Subcutaneous adipose tissue (tissue), 4 donors: ENCODE data around the gene UBE2Q2. TPM values are rescaled to one million over a fixed set of nuclear protein-coding genes. Genes with fewer than 3 reads are reported as not detected.

ENCODE experiments used
- CTCF ChIP-seq: fragments of 450-650 bp; IDR thresholded peaks from one replicate; pipeline ENCODE4 v1.5.1; 2016; ENCODE audit warnings: low read depth, mild to moderate bottlenecking, control low read depth, antibody characterized with exemption, moderate library complexity
- total RNA-seq, 4 donors: library from RNA; depleted of rRNA; stranded (reverse); fragments of >200 nt; gene quantifications; one replicate each; pipeline ENCODE4 v1.1.0, GENCODE V29; 2016

Gene UBE2Q2
- total RNA-seq, 4 donors from 2014 or later = 40.5 to 67.7 (median 51.8) TPM

- TF ChIP-seq CTCF = no peak
Observed at GRCh38 chr15:75832114-75832513, 11.1 kb upstream of the UBE2Q2 start.

DNA sequence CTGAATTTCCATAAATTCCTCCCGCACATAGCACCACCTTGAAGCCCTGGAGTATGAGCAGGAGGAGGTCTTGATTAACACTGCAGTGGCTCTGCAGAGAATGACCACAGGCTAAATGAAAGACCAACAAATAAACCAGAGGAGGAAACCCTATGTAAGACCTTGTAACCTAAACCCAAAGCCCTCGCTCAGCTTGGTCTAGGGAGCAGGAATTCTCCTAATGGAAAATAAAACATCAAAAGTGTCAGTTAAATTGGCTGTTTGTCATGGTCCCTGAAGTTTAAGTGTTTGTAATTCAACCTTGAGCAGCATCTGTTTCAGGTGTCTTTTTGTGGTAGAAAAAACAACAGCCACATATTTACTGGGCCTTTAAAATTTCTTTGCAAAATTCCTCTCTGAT is 9.2 kb upstream of the UBE2Q2 start:
- no peak for TF ChIP-seq CTCF

GRCh38 chr15:75835990-75836958 is 7.0 kb upstream of the UBE2Q2 start:
- no peak for TF ChIP-seq CTCF

DNA sequence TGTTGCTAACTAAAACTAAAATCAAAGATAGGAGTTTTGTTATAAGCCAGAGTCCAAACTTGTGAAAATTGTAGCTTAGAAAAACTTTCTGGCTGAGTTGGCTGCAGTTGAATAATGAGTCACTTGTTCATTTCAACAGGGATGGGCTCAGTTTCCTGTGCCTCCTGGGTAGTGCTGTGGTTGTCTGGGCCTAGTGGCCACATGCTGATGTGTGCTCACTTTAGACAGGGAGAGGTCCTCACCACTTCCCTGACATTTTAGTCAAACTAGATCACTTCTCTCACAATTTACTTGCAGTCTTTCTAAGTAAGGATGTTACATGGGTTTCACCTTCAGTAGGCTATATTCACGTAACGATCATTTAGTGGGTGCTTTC is 6.3 kb upstream of the UBE2Q2 start:
- no peak for TF ChIP-seq CTCF

DNA sequence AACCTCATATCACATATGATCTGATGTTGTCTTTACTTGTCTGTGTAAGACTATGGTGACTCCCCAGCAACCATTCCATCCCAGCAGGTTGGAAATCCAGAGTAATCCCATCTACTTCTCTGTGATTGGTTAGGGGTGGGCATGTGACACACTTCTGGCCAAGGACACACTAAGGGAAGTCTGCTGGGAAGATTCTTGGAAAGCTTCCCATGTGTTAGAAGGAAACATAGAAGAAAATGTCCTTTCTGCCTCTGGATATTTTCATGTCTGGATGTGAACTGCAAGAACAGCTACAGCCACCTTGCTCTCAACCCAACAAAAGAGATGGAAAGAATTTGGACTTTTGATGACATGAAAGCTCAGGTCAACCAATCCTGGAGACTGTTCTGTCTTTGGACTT is 2.6 kb upstream of the UBE2Q2 start:
- no peak for TF ChIP-seq CTCF

DNA sequence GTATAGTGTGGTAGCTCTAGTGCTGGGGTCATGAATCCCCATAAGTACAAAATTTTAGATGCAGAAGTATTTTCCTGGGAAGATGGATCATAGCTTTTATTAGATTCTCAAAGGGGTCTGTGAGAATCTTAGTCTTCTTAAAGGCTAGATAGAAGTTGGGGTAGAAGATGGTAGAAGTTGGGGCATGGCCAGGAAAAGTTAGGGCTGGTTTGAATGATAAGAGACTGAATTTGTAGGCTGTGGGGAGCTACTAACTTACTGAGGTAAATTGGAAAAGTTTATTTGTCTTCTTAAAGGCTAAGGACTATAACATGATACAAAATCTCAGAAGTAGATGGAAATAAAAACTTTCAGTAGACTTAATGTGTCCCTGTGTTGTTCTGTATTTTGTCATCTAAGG is 1.6 kb upstream of the UBE2Q2 start:
- TF ChIP-seq CTCF = no peak

- TF ChIP-seq CTCF = no peak
Observed at GRCh38 chr15:75843678-75844581, 683 bp downstream of the UBE2Q2 start.
